WTC11 (cell line): ENCODE measurements around the gene DHDH. TPM values are rescaled to one million over a fixed set of nuclear protein-coding genes. Genes with fewer than 3 reads are reported as not detected.

ENCODE experiments used
- ATAC-seq: fragments of 200-7000 bp; cut with Tn5 transposase; 2 replicates; pipeline ENCODE4 v1.10.0; 2021; ENCODE audit warnings: mild to moderate bottlenecking, moderate library complexity
- CTCF ChIA-PET: fragments of 300-600 bp; sonication (Branson Sonifier 250); formaldehyde crosslinking; loops from one replicate; lab custom pipeline; 2021; ENCODE audit warnings: antibody characterized with exemption; lab: Charles Lee
- POLR2A ChIA-PET: fragments of 350-600 bp; sonication (Branson Sonifier 250); formaldehyde crosslinking; loops from one replicate; lab custom pipeline; 2021; ENCODE audit warnings: antibody characterized with exemption; lab: Charles Lee
- DNase-seq: peaks from one replicate; pipeline ENCODE4 v3.0.0; 2021; ENCODE audit warnings: low spot score
- H3K27ac Mint-ChIP-seq: 2 replicates; pipeline ENCODE4 v1.8.0; 2021; ENCODE audit warnings: mixed read lengths
- H3K27me3 Mint-ChIP-seq: 2 replicates; pipeline ENCODE4 v1.8.0; 2021; ENCODE audit warnings: low read depth, mild to moderate bottlenecking, moderate library complexity, mixed read lengths
- H3K36me3 Mint-ChIP-seq: 2 replicates; pipeline ENCODE4 v1.8.0; 2021; ENCODE audit warnings: mixed read lengths
- H3K4me1 Mint-ChIP-seq: 2 replicates; pipeline ENCODE4 v1.8.0; 2022; ENCODE audit warnings: mixed read lengths
- H3K4me3 Mint-ChIP-seq: 2 replicates; pipeline ENCODE4 v1.8.0; 2021; ENCODE audit warnings: mild to moderate bottlenecking, moderate library complexity, mixed read lengths
- H3K9me3 Mint-ChIP-seq: 2 replicates; pipeline ENCODE4 v1.8.0; 2021; ENCODE audit warnings: mixed read lengths
- ATF1 ChIP-seq: sonication (generic); formaldehyde crosslinking; IDR thresholded peaks from 2 replicates; pipeline ENCODE4 v1.8.1; 2023; ENCODE audit warnings: mild to moderate bottlenecking, moderate library complexity, missing genetic modification reagents
- CREM ChIP-seq: sonication (generic); formaldehyde crosslinking; IDR thresholded peaks from 2 replicates; pipeline ENCODE4 v1.8.1; 2022; ENCODE audit warnings: mild to moderate bottlenecking, missing genetic modification reagents, moderate library complexity
- FOXK1 ChIP-seq: sonication (generic); formaldehyde crosslinking; IDR thresholded peaks from 2 replicates; pipeline ENCODE4 v1.8.0; 2022; ENCODE audit warnings: mild to moderate bottlenecking, moderate library complexity, missing genetic modification reagents
- GABPB1 ChIP-seq: sonication (generic); formaldehyde crosslinking; IDR thresholded peaks from 2 replicates; pipeline ENCODE4 v1.8.1; 2023; ENCODE audit warnings: mild to moderate bottlenecking, missing genetic modification reagents
- GRHL2 ChIP-seq: fragments of 250-450 bp; sonication (Bioruptor Pico); IDR thresholded peaks from 2 replicates; pipeline ENCODE4 v1.8.0; 2022; ENCODE audit warnings: mild to moderate bottlenecking, moderate library complexity; ENCODE audit not compliant: insufficient replicate concordance, severe bottlenecking
- HMGXB4 ChIP-seq: sonication (generic); formaldehyde crosslinking; IDR thresholded peaks from 2 replicates; pipeline ENCODE4 v1.8.1; 2023; ENCODE audit warnings: mild to moderate bottlenecking, moderate library complexity, missing genetic modification reagents
- KAT7 ChIP-seq: sonication (generic); formaldehyde crosslinking; IDR thresholded peaks from 2 replicates; pipeline ENCODE4 v1.8.1; 2023; ENCODE audit warnings: missing genetic modification reagents, mild to moderate bottlenecking, borderline replicate concordance
- NR3C1 ChIP-seq: sonication (generic); formaldehyde crosslinking; conservative IDR thresholded peaks from 2 replicates; pipeline ENCODE4 v1.8.1; 2023; ENCODE audit warnings: low read depth, mild to moderate bottlenecking, missing genetic modification reagents
- RELA ChIP-seq: sonication (generic); formaldehyde crosslinking; IDR thresholded peaks from 2 replicates; pipeline ENCODE4 v1.8.1; 2022; ENCODE audit warnings: missing genetic modification reagents, mild to moderate bottlenecking, borderline replicate concordance
- RORB ChIP-seq: fragments of 250-450 bp; sonication (Bioruptor Pico); IDR thresholded peaks from 2 replicates; pipeline ENCODE4 v1.9.0; 2021; ENCODE audit warnings: mild to moderate bottlenecking
- SOX15 ChIP-seq: fragments of 250-450 bp; sonication (Bioruptor Pico); IDR thresholded peaks from 2 replicates; pipeline ENCODE4 v1.9.0; 2021; ENCODE audit warnings: mild to moderate bottlenecking
- TEAD1 ChIP-seq: sonication (generic); formaldehyde crosslinking; IDR thresholded peaks from 2 replicates; pipeline ENCODE4 v1.8.0; 2022; ENCODE audit warnings: mild to moderate bottlenecking, missing genetic modification reagents
- ZMAT4 ChIP-seq: fragments of 250-450 bp; sonication (Bioruptor Pico); IDR thresholded peaks from 2 replicates; pipeline ENCODE4 v1.9.0; 2021; ENCODE audit warnings: mild to moderate bottlenecking
- ZNF281 ChIP-seq: sonication (generic); formaldehyde crosslinking; IDR thresholded peaks from 2 replicates; pipeline ENCODE4 v1.8.0; 2023; ENCODE audit warnings: mild to moderate bottlenecking, missing genetic modification reagents
- ZNF423 ChIP-seq: fragments of 250-450 bp; sonication (Bioruptor Pico); IDR thresholded peaks from 2 replicates; pipeline ENCODE4 v2.1.2; 2022; ENCODE audit warnings: mild to moderate bottlenecking, moderate library complexity
- total RNA-seq: library from RNA; stranded (reverse); gene quantifications from 3 replicates; pipeline ENCODE4 v1.2.3, GENCODE V29; 2021
- TF ChIP-seq, protein P1 (sequence below): sonication (generic); formaldehyde crosslinking; IDR thresholded peaks from 2 replicates; pipeline ENCODE4 v1.8.1; 2022; ENCODE audit warnings: missing genetic modification reagents, borderline replicate concordance
- TF ChIP-seq, protein P2 (sequence below): sonication (generic); formaldehyde crosslinking; IDR thresholded peaks from 2 replicates; pipeline ENCODE4 v1.8.1; 2022; ENCODE audit warnings: low read depth, mild to moderate bottlenecking, moderate library complexity, missing genetic modification reagents, borderline replicate concordance
- TF ChIP-seq, protein P3 (sequence below): sonication (generic); formaldehyde crosslinking; IDR thresholded peaks from 2 replicates; pipeline ENCODE4 v1.8.1; 2023; ENCODE audit warnings: mild to moderate bottlenecking, missing genetic modification reagents
- TF ChIP-seq, protein P4 (sequence below): sonication (generic); formaldehyde crosslinking; conservative IDR thresholded peaks from 2 replicates; pipeline ENCODE4 v1.8.1; 2022; ENCODE audit warnings: mild to moderate bottlenecking, missing genetic modification reagents

The DHDH gene
- total RNA-seq, 1 experiment from 2014 or later, result 3.0 TPM

- ChIA-PET POLR2A (no interaction called here), CTCF (no interaction called here)
- Mint-ChIP-seq H3K4me1 (peaks cover 2% of the 10 kb centered on the region; the same call in 1 of the 2 replicates), H3K4me3 (no peak overlapping the region), H3K27me3 (peaks cover 19% of the 10 kb centered on the region), H3K36me3 (peaks cover under 1% of the 10 kb centered on the region; the same call in 1 of the 2 replicates), H3K27ac (no peak overlapping the region), H3K9me3 (no peaks in the 10 kb centered on the region)
- ATAC-seq, result no peak
- DNase-seq, result no peak
- TF ChIP-seq, protein P1, sequence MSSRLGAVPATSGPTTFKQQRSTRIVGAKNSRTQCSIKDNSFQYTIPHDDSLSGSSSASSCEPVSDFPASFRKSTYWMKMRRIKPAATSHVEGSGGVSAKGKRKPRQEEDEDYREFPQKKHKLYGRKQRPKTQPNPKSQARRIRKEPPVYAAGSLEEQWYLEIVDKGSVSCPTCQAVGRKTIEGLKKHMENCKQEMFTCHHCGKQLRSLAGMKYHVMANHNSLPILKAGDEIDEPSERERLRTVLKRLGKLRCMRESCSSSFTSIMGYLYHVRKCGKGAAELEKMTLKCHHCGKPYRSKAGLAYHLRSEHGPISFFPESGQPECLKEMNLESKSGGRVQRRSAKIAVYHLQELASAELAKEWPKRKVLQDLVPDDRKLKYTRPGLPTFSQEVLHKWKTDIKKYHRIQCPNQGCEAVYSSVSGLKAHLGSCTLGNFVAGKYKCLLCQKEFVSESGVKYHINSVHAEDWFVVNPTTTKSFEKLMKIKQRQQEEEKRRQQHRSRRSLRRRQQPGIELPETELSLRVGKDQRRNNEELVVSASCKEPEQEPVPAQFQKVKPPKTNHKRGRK (CRISPR knock-in tag), result no peak
- TF ChIP-seq HMGXB4 (CRISPR knock-in tag), result no peak
- no peak for TF ChIP-seq RORB
- TF ChIP-seq, protein P2, sequence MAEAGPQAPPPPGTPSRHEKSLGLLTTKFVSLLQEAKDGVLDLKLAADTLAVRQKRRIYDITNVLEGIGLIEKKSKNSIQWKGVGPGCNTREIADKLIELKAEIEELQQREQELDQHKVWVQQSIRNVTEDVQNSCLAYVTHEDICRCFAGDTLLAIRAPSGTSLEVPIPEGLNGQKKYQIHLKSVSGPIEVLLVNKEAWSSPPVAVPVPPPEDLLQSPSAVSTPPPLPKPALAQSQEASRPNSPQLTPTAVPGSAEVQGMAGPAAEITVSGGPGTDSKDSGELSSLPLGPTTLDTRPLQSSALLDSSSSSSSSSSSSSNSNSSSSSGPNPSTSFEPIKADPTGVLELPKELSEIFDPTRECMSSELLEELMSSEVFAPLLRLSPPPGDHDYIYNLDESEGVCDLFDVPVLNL (CRISPR knock-in tag), result no peak
- TF ChIP-seq, protein P3, sequence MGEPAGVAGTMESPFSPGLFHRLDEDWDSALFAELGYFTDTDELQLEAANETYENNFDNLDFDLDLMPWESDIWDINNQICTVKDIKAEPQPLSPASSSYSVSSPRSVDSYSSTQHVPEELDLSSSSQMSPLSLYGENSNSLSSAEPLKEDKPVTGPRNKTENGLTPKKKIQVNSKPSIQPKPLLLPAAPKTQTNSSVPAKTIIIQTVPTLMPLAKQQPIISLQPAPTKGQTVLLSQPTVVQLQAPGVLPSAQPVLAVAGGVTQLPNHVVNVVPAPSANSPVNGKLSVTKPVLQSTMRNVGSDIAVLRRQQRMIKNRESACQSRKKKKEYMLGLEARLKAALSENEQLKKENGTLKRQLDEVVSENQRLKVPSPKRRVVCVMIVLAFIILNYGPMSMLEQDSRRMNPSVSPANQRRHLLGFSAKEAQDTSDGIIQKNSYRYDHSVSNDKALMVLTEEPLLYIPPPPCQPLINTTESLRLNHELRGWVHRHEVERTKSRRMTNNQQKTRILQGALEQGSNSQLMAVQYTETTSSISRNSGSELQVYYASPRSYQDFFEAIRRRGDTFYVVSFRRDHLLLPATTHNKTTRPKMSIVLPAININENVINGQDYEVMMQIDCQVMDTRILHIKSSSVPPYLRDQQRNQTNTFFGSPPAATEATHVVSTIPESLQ (CRISPR knock-in tag), result no peak
These were observed 16.7 kb downstream of the DHDH start for GRCh38 chr19:48950159-48950558.

- H3K9me3 Mint-ChIP-seq, result no peaks in the 10 kb centered on the region
- peaks cover 19% of the 10 kb centered on the region for H3K27me3 Mint-ChIP-seq
- peaks cover 8% of the 10 kb centered on the region for H3K36me3 Mint-ChIP-seq
- POLR2A ChIA-PET, result no interaction called here
- H3K27ac Mint-ChIP-seq, result no peak overlapping the region
- no peak for TF ChIP-seq ATF1 (CRISPR knock-in tag)
- no peak for TF ChIP-seq KAT7
- no peak for TF ChIP-seq NR3C1 (CRISPR knock-in tag)
- no peak for TF ChIP-seq TEAD1
- no peak for TF ChIP-seq RELA (CRISPR knock-in tag)
- no peak for TF ChIP-seq SOX15
- no peak for TF ChIP-seq GABPB1 (CRISPR knock-in tag)
- no peak for TF ChIP-seq FOXK1 (CRISPR knock-in tag)
- no peak for TF ChIP-seq ZNF281 (CRISPR knock-in tag)
- TF ChIP-seq ZNF423, result no peak
- TF ChIP-seq RORB, result no peak
- no peak for TF ChIP-seq ZMAT4 (CRISPR knock-in tag)
- no peak for TF ChIP-seq GRHL2 (CRISPR knock-in tag)
- TF ChIP-seq HMGXB4 (CRISPR knock-in tag), result no peak
- TF ChIP-seq, protein P4, sequence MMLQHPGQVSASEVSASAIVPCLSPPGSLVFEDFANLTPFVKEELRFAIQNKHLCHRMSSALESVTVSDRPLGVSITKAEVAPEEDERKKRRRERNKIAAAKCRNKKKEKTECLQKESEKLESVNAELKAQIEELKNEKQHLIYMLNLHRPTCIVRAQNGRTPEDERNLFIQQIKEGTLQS, result no peak
- no peak for TF ChIP-seq CREM (CRISPR knock-in tag)
- CTCF ChIA-PET, result interaction anchor here (1.2 to 1.9 kb wide), 2 partner anchors 20 to 43 kb away, joined by 3 to 8 read pairs; partner anchors contain the start of gene RUVBL2
- H3K4me1 Mint-ChIP-seq, result peaks cover 10% of the 10 kb centered on the region
- no peak overlapping the region for H3K4me3 Mint-ChIP-seq
- DNase-seq (no peak), ATAC-seq (no peak)
These were observed 17.5 kb downstream of the DHDH start for GRCh38 chr19:48950830-48951519.
